HepG2 (cell line): Measurements from ENCODE around the gene CCDC144A. TPM values are rescaled to one million over a fixed set of nuclear protein-coding genes. Genes with fewer than 3 reads are reported as not detected.
A peak's percentile ranks its signal among the peaks of the same experiment; 100 is the strongest.

Source experiments
- AHDC1 ChIP-seq: sonication (generic); formaldehyde crosslinking; IDR thresholded peaks from 2 replicates; pipeline ENCODE4 v1.5.1; 2020; ENCODE audit warnings: mild to moderate bottlenecking, missing genetic modification reagents, borderline replicate concordance
- GABPA ChIP-seq, 2 experiments: IDR thresholded peaks; 2 replicates each; pipeline ENCODE4 v1.6.1; 2011 to 2016; ENCODE audit warnings: low read depth in 2 of 2, low read length in 1 of 2, missing biosample characterization in 1 of 2, missing genetic modification characterization in 1 of 2
- PAX8 ChIP-seq: sonication (generic); formaldehyde crosslinking; IDR thresholded peaks from 2 replicates; pipeline ENCODE4 v1.8.0; 2022; ENCODE audit warnings: mild to moderate bottlenecking, missing genetic modification reagents, borderline replicate concordance
- TGIF2 ChIP-seq: IDR thresholded peaks from 2 replicates; pipeline ENCODE4 v1.6.1; 2016; ENCODE audit warnings: control low read depth, missing compliant biosample characterization
- ZNF136 ChIP-seq: sonication (generic); formaldehyde crosslinking; IDR thresholded peaks from 2 replicates; pipeline ENCODE4 v1.8.1; 2022; ENCODE audit warnings: low read depth, mild to moderate bottlenecking, moderate library complexity, missing genetic modification reagents
- ZNF598 ChIP-seq: sonication (generic); formaldehyde crosslinking; IDR thresholded peaks from 2 replicates; pipeline ENCODE4 v1.5.1; 2020; ENCODE audit warnings: mild to moderate bottlenecking, missing genetic modification reagents, borderline replicate concordance
- polyA plus RNA-seq, 8 experiments: library from polyadenylated mRNA; depleted of rRNA in 3 of 8; stranded (reverse) in 7 of 8; unstranded in 1 of 8; fragments of >200 nt; fragmentation: Illumina TruSeq in 4 of 8; extraction: Trizol in 4 of 8; gene quantifications; 2 replicates each; pipeline versions ENCODE4 v1.2.1 to v1.2.3, GENCODE V29; 2011 to 2016; ENCODE audit warnings: low read depth in 4 of 8, missing spikeins in 1 of 8, mixed read lengths in 1 of 8; ENCODE audit not compliant: insufficient read depth in 1 of 8
- total RNA-seq, 5 experiments: library from RNA; depleted of rRNA; stranded (reverse); fragments of >200 nt; fragmentation: Illumina TruSeq; extraction: Trizol; gene quantifications; 2 replicates each; pipeline ENCODE4 v1.2.3, GENCODE V29; 2016; ENCODE audit warnings: low read depth in 1 of 5

CCDC144A gene
- total and polyA plus RNA-seq, 2 of the 13 experiments (the other 11 are each of a cell fraction or from before 2014, with no cell fraction given), result 0.09 TPM; not detected in 1

GRCh38 chr17:16652847-16653366 lies 37.1 kb upstream of the CCDC144A start (continued):
- TF ChIP-seq AHDC1 (CRISPR knock-in tag), result no peak
- 0 out of 2 replicates have a peak, but pooled peaks have one; percentile 16 for TF ChIP-seq ZNF598 (CRISPR knock-in tag)
- TF ChIP-seq ZNF136 (CRISPR knock-in tag), result no peak
- no peak for TF ChIP-seq GABPA (IDR thresholded peaks at IDR 0.05; ENCODE audit: low read depth, low read length)
- 0 out of 2 replicates have a peak, but pooled peaks have one; percentile 5 for TF ChIP-seq GABPA (CRISPR knock-in tag; IDR thresholded peaks at IDR 0.05; ENCODE audit: low read depth)
- 0 out of 2 replicates have a peak, but pooled peaks have one; percentile 57 for TF ChIP-seq PAX8
- TF ChIP-seq TGIF2 (CRISPR knock-in tag), result peak; percentile 51; the same call in 1 of the 2 replicates
